ENCODE measurements around the gene SLC10A4. TPM values are rescaled to one million over a fixed set of nuclear protein-coding genes. Genes with fewer than 3 reads are reported as not detected.
"Not testable (repeated sequence)": the region's sequence is repeated elsewhere in the genome, so short reads cannot be mapped to it uniquely, and the experiment has no call there.

SLC10A4 gene
- total RNA-seq, 1 experiment from 2014 or later, result 0.59 TPM

DNA sequence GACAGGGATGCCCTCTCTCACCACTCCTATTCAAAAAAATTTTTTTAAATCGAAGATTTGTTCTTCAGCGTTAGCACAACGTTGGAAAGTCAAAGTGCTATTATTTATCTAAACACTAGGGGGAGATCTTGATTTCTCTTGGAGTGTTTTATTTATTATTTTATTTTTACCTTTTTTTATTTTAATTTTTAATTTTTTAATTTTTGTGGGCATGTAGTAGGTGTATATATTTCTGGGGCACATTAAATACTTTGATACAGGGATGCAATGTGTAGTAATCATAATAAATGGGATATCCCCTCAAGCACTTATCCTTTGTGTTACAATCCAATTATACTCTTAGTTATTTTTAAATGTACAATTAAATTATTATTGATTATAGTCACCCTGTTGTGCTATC is 37.4 kb upstream of the SLC10A4 start:
- no peak for DNase-seq
- TF ChIP-seq, protein P1, sequence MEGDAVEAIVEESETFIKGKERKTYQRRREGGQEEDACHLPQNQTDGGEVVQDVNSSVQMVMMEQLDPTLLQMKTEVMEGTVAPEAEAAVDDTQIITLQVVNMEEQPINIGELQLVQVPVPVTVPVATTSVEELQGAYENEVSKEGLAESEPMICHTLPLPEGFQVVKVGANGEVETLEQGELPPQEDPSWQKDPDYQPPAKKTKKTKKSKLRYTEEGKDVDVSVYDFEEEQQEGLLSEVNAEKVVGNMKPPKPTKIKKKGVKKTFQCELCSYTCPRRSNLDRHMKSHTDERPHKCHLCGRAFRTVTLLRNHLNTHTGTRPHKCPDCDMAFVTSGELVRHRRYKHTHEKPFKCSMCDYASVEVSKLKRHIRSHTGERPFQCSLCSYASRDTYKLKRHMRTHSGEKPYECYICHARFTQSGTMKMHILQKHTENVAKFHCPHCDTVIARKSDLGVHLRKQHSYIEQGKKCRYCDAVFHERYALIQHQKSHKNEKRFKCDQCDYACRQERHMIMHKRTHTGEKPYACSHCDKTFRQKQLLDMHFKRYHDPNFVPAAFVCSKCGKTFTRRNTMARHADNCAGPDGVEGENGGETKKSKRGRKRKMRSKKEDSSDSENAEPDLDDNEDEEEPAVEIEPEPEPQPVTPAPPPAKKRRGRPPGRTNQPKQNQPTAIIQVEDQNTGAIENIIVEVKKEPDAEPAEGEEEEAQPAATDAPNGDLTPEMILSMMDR (IDR thresholded peaks at IDR 0.05; ENCODE audit: unreplicated experiment), result no peak
- CTCF ChIA-PET, result no interaction called here
- BruUV-seq (replicated peaks), result no TSS peak
- no peaks in the 10 kb centered on the region for H3K27me3 Mint-ChIP-seq (ENCODE audit: unreplicated experiment)
- no peaks in the 10 kb centered on the region for H3K36me3 Mint-ChIP-seq (ENCODE audit: insufficient read depth, unreplicated experiment)
- H3K4me1 Mint-ChIP-seq (ENCODE audit: low read depth, unreplicated experiment), result no peaks in the 10 kb centered on the region
- no peak overlapping the region for H3K27ac Mint-ChIP-seq (ENCODE audit: unreplicated experiment)
- intact Hi-C loops (cut with micrococcal nuclease; ENCODE audit: unreplicated experiment), result loop anchor here (5.0 kb wide), 1 partner anchor 102 kb away; no protein-coding TSS in a partner anchor
- no peaks in the 10 kb centered on the region for H3K9me3 Mint-ChIP-seq (ENCODE audit: low read depth, unreplicated experiment)
- no peak overlapping the region for H3K4me3 Mint-ChIP-seq (ENCODE audit: low read depth, unreplicated experiment)

DNA sequence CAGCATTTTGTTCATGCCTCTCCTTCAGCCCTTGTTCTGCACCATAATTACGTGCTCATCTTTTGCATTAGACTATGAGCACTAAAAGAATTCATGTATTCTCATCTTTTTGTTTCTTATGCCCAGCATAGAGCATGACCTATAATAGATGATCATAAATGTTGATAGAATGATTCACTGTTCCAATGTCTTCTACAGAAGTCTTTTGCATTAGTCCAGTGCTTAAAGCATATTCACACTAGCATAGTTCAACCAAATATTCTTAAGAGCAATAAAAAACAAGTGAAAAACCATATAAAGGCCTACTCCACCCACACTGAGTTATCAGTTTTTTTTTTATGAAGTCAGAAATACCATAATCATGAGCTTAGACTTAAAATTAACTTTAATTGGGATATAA is 36.5 kb upstream of the SLC10A4 start:
- no TSS peak for BruUV-seq (replicated peaks)
- Mint-ChIP-seq H3K9me3 (ENCODE audit: low read depth, unreplicated experiment) (no peaks in the 10 kb centered on the region), H3K36me3 (ENCODE audit: insufficient read depth, unreplicated experiment) (no peaks in the 10 kb centered on the region), H3K4me1 (ENCODE audit: low read depth, unreplicated experiment) (no peaks in the 10 kb centered on the region), H3K27ac (ENCODE audit: unreplicated experiment) (no peak overlapping the region), H3K4me3 (ENCODE audit: low read depth, unreplicated experiment) (no peak overlapping the region), H3K27me3 (ENCODE audit: unreplicated experiment) (no peaks in the 10 kb centered on the region)
- TF ChIP-seq, protein P1 (IDR thresholded peaks at IDR 0.05; ENCODE audit: unreplicated experiment), result no peak
- no peak for DNase-seq
- CTCF ChIA-PET, result no interaction called here
- intact Hi-C loops (cut with micrococcal nuclease; ENCODE audit: unreplicated experiment), result loop anchor here (5.0 kb wide), 1 partner anchor 101 kb away; no protein-coding TSS in a partner anchor

DNA sequence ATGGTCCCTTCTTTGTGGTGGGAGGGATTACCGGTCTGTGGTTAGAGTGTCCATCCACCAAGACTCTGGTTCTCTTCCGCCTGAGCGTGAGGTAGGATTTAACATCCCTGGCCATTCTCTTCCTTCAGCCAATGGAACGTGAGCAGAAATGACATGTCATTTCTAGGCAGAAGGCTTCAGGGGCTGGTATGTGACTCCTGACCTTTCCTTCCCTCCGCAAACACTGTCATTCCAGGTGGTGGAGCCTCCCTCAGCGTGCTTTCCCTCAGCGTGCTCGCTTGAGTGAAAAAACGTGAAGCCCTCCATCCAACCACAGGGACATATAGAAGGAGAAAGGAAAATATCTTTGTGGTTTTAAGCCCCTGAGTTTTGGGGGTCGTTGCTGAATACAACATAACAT is 34.0 kb upstream of the SLC10A4 start:
- Mint-ChIP-seq H3K36me3 (ENCODE audit: insufficient read depth, unreplicated experiment) (no peaks in the 10 kb centered on the region), H3K27ac (ENCODE audit: unreplicated experiment) (no peak overlapping the region), H3K27me3 (ENCODE audit: unreplicated experiment) (no peaks in the 10 kb centered on the region), H3K4me1 (ENCODE audit: low read depth, unreplicated experiment) (no peaks in the 10 kb centered on the region), H3K9me3 (ENCODE audit: low read depth, unreplicated experiment) (no peaks in the 10 kb centered on the region), H3K4me3 (ENCODE audit: low read depth, unreplicated experiment) (no peak overlapping the region)
- CTCF ChIA-PET, result no interaction called here
- no TSS peak for BruUV-seq (replicated peaks)
- no peak for DNase-seq
- intact Hi-C loops (cut with micrococcal nuclease; ENCODE audit: unreplicated experiment), result loop anchor here (5.0 kb wide), 1 partner anchor 98 kb away; no protein-coding TSS in a partner anchor
- TF ChIP-seq, protein P1 (IDR thresholded peaks at IDR 0.05; ENCODE audit: unreplicated experiment), result no peak

DNA sequence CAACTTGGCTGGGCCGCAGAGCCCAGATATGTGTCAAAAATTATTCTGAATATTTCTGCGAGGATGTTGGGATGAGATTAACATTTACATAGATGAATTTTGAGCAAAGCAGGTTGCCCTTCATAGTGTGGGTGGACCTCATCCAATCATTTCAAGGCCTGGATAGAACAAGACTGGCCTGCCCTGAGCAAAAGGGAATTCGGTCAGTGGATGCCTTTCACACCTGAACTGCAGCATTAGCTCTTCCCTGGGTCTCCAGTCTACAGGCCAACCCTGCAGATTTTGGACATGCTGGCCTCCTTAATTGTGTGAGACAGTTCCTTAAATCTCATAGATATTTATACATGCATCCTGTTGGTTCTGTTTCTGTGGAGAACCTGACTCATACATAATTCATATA is 32.4 kb upstream of the SLC10A4 start:
- TF ChIP-seq, protein P1 (IDR thresholded peaks at IDR 0.05; ENCODE audit: unreplicated experiment), result no peak
- BruUV-seq (replicated peaks), result no TSS peak
- intact Hi-C loops (cut with micrococcal nuclease; ENCODE audit: unreplicated experiment), result no loop called here
- H3K27me3 Mint-ChIP-seq (ENCODE audit: unreplicated experiment), result no peaks in the 10 kb centered on the region
- DNase-seq, result no peak
- no peaks in the 10 kb centered on the region for H3K9me3 Mint-ChIP-seq (ENCODE audit: low read depth, unreplicated experiment)
- no peak overlapping the region for H3K27ac Mint-ChIP-seq (ENCODE audit: unreplicated experiment)
- CTCF ChIA-PET, result no interaction called here
- H3K4me1 Mint-ChIP-seq (ENCODE audit: low read depth, unreplicated experiment), result no peaks in the 10 kb centered on the region
- H3K4me3 Mint-ChIP-seq (ENCODE audit: low read depth, unreplicated experiment), result no peak overlapping the region
- H3K36me3 Mint-ChIP-seq (ENCODE audit: insufficient read depth, unreplicated experiment), result no peaks in the 10 kb centered on the region

DNA sequence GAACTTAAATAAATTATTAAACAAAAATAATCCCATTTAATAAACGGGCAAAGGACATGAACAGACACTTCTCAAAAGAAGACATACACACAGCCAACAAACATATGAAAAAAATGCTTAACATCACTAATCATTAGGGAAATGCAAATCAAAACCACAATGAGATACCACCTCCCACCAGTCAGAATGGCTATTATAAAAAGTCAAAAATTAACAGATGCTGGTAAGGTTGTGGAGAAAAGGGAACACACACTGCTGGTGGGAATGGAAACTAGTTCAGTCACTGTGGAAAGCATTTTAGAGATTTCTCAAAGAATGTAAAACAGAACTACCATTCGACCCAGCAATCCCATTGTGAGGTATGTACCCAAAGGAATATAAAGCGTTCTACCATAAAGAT is 31.5 kb upstream of the SLC10A4 start:
- H3K4me3 Mint-ChIP-seq (ENCODE audit: low read depth, unreplicated experiment); DNase-seq; H3K27me3 Mint-ChIP-seq (ENCODE audit: unreplicated experiment); intact Hi-C loops (cut with micrococcal nuclease; ENCODE audit: unreplicated experiment); H3K27ac Mint-ChIP-seq (ENCODE audit: unreplicated experiment); H3K4me1 Mint-ChIP-seq (ENCODE audit: low read depth, unreplicated experiment); H3K36me3 Mint-ChIP-seq (ENCODE audit: insufficient read depth, unreplicated experiment); H3K9me3 Mint-ChIP-seq (ENCODE audit: low read depth, unreplicated experiment); BruUV-seq (replicated peaks); CTCF ChIA-PET: not testable (repeated sequence)

Data from Calu3 (cell line).